GM23248 (cell line): ENCODE measurements around the gene STAT6. TPM values are rescaled to one million over a fixed set of nuclear protein-coding genes. Genes with fewer than 3 reads are reported as not detected.

ENCODE experiments used
- DNase-seq: peaks from one replicate; pipeline ENCODE4 v3.0.0-alpha.2; 2015
- H2AFZ ChIP-seq: fragments of 200-600 bp; sonication (generic); 2 replicates; pipeline ENCODE4 v1.6.1; 2016; ENCODE audit warnings: antibody characterized with exemption
- H3F3A ChIP-seq: fragments of 200-600 bp; sonication (generic); 2 replicates; pipeline ENCODE4 v1.6.1; 2016; ENCODE audit warnings: mild to moderate bottlenecking, antibody characterized with exemption, mixed run types; ENCODE audit not compliant: insufficient read depth
- H3K27ac ChIP-seq: fragments of 200-600 bp; sonication (generic); 2 replicates; pipeline ENCODE4 v1.5.1; 2016; ENCODE audit warnings: mild to moderate bottlenecking
- H3K27me3 ChIP-seq: fragments of 200-600 bp; sonication (generic); replicated peaks from 2 replicates; pipeline ENCODE4 v1.6.1; 2016; ENCODE audit warnings: mild to moderate bottlenecking; ENCODE audit not compliant: insufficient read depth
- H3K36me3 ChIP-seq: fragments of 200-600 bp; sonication (generic); 2 replicates; pipeline ENCODE4 v1.6.1; 2016; ENCODE audit warnings: low read depth, mild to moderate bottlenecking
- H3K4me1 ChIP-seq: fragments of 200-600 bp; sonication (generic); 2 replicates; pipeline ENCODE4 v1.6.1; 2016; ENCODE audit warnings: mild to moderate bottlenecking; ENCODE audit not compliant: insufficient read depth
- H3K4me2 ChIP-seq: fragments of 200-600 bp; sonication (generic); one replicate; pipeline ENCODE4 v1.6.1; 2016; ENCODE audit warnings: mild to moderate bottlenecking; ENCODE audit not compliant: unreplicated experiment
- H3K4me3 ChIP-seq: fragments of 200-600 bp; sonication (generic); 2 replicates; pipeline ENCODE4 v1.5.1; 2016; ENCODE audit warnings: mild to moderate bottlenecking
- H3K79me2 ChIP-seq: fragments of 200-600 bp; sonication (generic); 2 replicates; pipeline ENCODE4 v1.6.1; 2016; ENCODE audit warnings: mild to moderate bottlenecking; ENCODE audit not compliant: insufficient read depth
- H3K9ac ChIP-seq: fragments of 200-600 bp; sonication (generic); 2 replicates; pipeline ENCODE4 v1.6.1; 2016; ENCODE audit warnings: mild to moderate bottlenecking
- H3K9me2 ChIP-seq: fragments of 200-600 bp; sonication (generic); 2 replicates; pipeline ENCODE4 v1.6.1; 2016; ENCODE audit warnings: mixed run types, mild to moderate bottlenecking, moderate library complexity; ENCODE audit not compliant: insufficient read depth
- H3K9me3 ChIP-seq: fragments of 200-600 bp; sonication (generic); one replicate; pipeline ENCODE4 v1.6.1; 2017; ENCODE audit warnings: low read depth
- H4K20me1 ChIP-seq: fragments of 200-600 bp; sonication (generic); 2 replicates; pipeline ENCODE4 v1.6.0; 2016; ENCODE audit not compliant: insufficient read depth
- EZH2 ChIP-seq: fragments of 200-600 bp; sonication (generic); IDR thresholded peaks from 2 replicates; pipeline ENCODE4 v1.6.1; 2018; ENCODE audit warnings: antibody characterized with exemption, mild to moderate bottlenecking; ENCODE audit not compliant: insufficient read depth, poor library complexity, severe bottlenecking
- EZH2phosphoT487 ChIP-seq: fragments of 200-600 bp; sonication (generic); IDR thresholded peaks from 2 replicates; pipeline ENCODE4 v1.6.1; 2018; ENCODE audit warnings: antibody characterized with exemption, moderate library complexity, mild to moderate bottlenecking, low read depth; ENCODE audit not compliant: insufficient read depth
- WGBS, 2 experiments: methylation state at CpG; one replicate each; pipeline ENCODE4 v1.1.6; 2015 to 2017; ENCODE audit warnings: low lambda C conversion rate in 2 of 2, low coverage in 1 of 2; ENCODE audit errors: missing lambda C conversion rate in 2 of 2; 5-methylcytosine and 5-hydroxymethylcytosine counted together
- in situ Hi-C: fragments of 300-500 bp; cut with MboI; formaldehyde crosslinking; loops from 2 replicates; pipeline ENCODE4 v1.15.0; 2020
- polyA plus RNA-seq: library from polyadenylated mRNA; unstranded; fragments of >200 nt; fragmentation: Nextera tagmentation; extraction: Ambion mirVana; gene quantifications from 2 replicates; pipeline ENCODE4 v1.2.1, GENCODE V29; 2016
- total RNA-seq: library from RNA; depleted of rRNA; stranded (reverse); fragments of >200 nt; shearing (Covaris generic); gene quantifications from 2 replicates; pipeline ENCODE4 v1.2.3, GENCODE V29; 2014

STAT6 gene
- total and polyA plus RNA-seq, 2 experiments from 2014 or later, result 70.7 to 103 TPM

DNA sequence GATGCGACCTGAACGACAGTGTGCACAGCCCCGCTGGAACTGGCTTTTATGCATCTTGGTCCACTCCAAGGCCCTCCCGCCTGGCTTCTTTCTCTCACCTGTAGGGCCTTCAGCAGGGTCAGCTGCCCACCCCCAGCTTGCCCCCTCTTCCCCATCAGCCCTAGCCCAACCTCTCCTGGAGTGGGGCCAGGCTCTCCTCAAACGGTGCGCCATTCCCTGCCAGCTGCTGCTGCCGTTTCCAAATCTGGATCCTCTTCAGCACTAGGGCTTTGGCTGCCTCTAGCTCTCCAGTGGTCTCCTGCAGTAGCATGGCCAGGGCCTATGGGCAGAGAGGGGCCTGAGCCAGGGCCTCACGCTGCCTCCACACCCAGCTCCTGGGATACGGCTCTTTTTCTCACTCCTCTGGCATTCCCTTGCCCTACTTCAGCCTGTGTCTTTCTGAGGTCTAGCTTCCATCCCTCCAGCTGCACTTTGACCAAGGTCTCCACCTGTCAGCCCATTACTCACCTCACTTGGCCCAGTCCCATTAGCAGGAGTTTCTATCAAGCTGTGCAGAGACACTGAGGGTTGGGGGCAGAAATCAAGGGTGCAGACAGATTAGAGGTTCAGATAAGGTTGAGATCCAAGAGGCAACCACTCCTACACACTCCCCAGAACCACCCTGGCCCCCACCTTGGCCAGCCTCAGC, 5.0 kb downstream of the STAT6 start:
- peaks cover 48% of the 10 kb centered on the region for H3K79me2 ChIP-seq
- H3K4me2 ChIP-seq, result no peak overlapping the region
- 74 to 79% methylated on average over 9 of the region's 9 CpGs for WGBS, 2 experiments
- no peaks in the 10 kb centered on the region for H3K27me3 ChIP-seq
- no peak overlapping the region for H3K9ac ChIP-seq
- no peak overlapping the region for H2AFZ ChIP-seq
- no peak overlapping the region for H3K27ac ChIP-seq
- no peak for DNase-seq
- no peaks in the 10 kb centered on the region for H4K20me1 ChIP-seq
- peaks cover 15% of the 10 kb centered on the region; the same call in 1 of the 2 replicates for H3K36me3 ChIP-seq
- peaks cover 24% of the 10 kb centered on the region for H3K4me1 ChIP-seq
- no peaks in the 10 kb centered on the region for H3K9me3 ChIP-seq
- in situ Hi-C loops, result no loop called here
- no peaks in the 10 kb centered on the region for H3K9me2 ChIP-seq
- TF ChIP-seq EZH2, result no peak
- TF ChIP-seq EZH2phosphoT487, result no peak
- H3K4me3 ChIP-seq, result no peak overlapping the region
- 0 out of 2 replicates have a peak, but pooled peaks cover 6% of the 10 kb centered on the region for H3F3A ChIP-seq

DNA sequence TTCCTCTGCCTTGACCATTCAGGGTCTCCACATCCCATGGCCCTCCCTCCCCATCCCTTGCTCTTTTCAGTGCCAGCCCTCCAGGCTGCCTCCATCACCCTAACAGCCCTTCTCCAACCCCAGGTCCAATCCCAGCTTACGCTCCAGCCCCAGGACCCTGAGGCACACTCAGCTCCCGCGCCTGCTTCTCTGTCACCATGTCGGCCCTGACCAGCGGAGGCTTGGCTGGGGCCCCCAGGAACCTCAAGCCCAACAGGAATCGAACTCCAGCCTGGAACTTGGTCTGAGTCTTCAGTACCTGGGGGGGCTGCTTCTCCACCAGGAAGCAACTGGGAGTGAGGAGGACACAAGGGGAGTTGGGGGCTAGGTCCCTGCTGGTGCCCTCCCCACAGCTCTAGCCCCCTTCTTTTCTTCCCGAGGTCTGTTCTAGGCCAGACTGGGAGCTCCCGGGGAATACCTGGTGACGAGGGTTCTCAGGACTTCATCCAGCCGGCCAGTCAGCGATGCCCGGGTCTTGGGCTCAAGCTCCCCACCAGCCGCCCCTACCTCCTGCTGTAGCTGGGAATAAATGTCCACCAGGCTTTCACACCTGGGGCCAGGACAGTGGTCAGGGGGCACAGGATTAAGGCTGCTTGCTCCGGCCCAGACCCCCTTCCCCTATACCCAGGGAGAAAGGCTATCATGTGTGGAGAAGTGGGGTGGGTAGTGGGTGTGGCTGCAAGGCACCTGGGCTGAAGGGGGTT, 6.0 kb downstream of the STAT6 start:
- WGBS, 2 experiments, result 93 to 97% methylated on average over 14 of the region's 14 CpGs

GRCh38 chr12:57104292-57104910, 6.8 kb downstream of the STAT6 start:
- in situ Hi-C loops, result no loop called here
- H3K27ac ChIP-seq, result no peak overlapping the region
- no peaks in the 10 kb centered on the region for H3K27me3 ChIP-seq
- no peak overlapping the region for H2AFZ ChIP-seq
- peaks cover 15% of the 10 kb centered on the region; the same call in 1 of the 2 replicates for H3K36me3 ChIP-seq
- H3K4me2 ChIP-seq, result no peak overlapping the region
- peaks cover 19% of the 10 kb centered on the region for H3K4me1 ChIP-seq
- no peaks in the 10 kb centered on the region for H3K9me2 ChIP-seq
- WGBS, 2 experiments, result 94% methylated on average over 12 of the region's 12 CpGs
- peaks cover 20% of the 10 kb centered on the region; the same call in 1 of the 2 replicates for H3F3A ChIP-seq
- DNase-seq, result no peak
- H3K9me3 ChIP-seq, result no peaks in the 10 kb centered on the region
- no peaks in the 10 kb centered on the region for H4K20me1 ChIP-seq
- H3K4me3 ChIP-seq, result no peak overlapping the region
- no peak overlapping the region for H3K9ac ChIP-seq
- TF ChIP-seq EZH2phosphoT487, result no peak
- no peak for TF ChIP-seq EZH2
- peaks cover 30% of the 10 kb centered on the region for H3K79me2 ChIP-seq

More for the DNA sequence above, 6.0 kb downstream of the STAT6 start:
- TF ChIP-seq EZH2 (no peak), EZH2phosphoT487 (no peak)
- no peak overlapping the region for H3K9ac ChIP-seq
- peaks cover 38% of the 10 kb centered on the region for H3K79me2 ChIP-seq
- peaks cover 13% of the 10 kb centered on the region; the same call in 1 of the 2 replicates for H3F3A ChIP-seq
- no peak overlapping the region for H2AFZ ChIP-seq
- no peaks in the 10 kb centered on the region for H3K9me2 ChIP-seq
- H4K20me1 ChIP-seq, result no peaks in the 10 kb centered on the region
- no peak overlapping the region for H3K4me2 ChIP-seq
- DNase-seq, result no peak
- H3K4me3 ChIP-seq, result no peak overlapping the region
- no peak overlapping the region for H3K27ac ChIP-seq
- H3K4me1 ChIP-seq, result peaks cover 24% of the 10 kb centered on the region
- in situ Hi-C loops, result no loop called here
- H3K36me3 ChIP-seq, result peaks cover 15% of the 10 kb centered on the region; the same call in 1 of the 2 replicates
- H3K9me3 ChIP-seq, result no peaks in the 10 kb centered on the region
- no peaks in the 10 kb centered on the region for H3K27me3 ChIP-seq

DNA sequence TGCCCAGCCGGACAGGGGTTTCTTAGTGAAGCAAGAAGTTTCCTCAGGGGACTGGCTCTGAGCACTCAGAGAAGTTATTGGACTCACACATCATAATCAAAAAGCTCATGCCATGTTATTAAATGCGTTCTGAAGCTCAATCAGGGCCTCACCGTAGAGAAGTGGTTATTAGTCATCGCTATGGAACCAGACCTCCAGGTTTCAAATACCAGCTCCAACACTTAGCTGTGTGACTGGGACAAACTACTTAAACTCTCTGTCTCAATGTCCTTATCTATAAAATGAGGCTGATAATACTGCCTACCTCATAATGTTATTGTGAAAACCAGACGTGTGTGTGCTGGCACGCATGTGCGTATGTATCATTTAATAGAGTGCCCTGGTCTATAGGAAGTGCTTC, 7.3 kb downstream of the STAT6 start:
- no peak for TF ChIP-seq EZH2phosphoT487
- no peak for TF ChIP-seq EZH2
- H3K9me2 ChIP-seq, result no peaks in the 10 kb centered on the region
- no peak overlapping the region for H3K27ac ChIP-seq
- H3K9me3 ChIP-seq, result no peaks in the 10 kb centered on the region
- H3F3A ChIP-seq, result peaks cover 26% of the 10 kb centered on the region; the same call in 1 of the 2 replicates
- in situ Hi-C loops, result no loop called here
- peaks cover 18% of the 10 kb centered on the region for H3K4me1 ChIP-seq
- no peaks in the 10 kb centered on the region for H3K27me3 ChIP-seq
- no peak overlapping the region for H3K4me2 ChIP-seq
- peaks cover 15% of the 10 kb centered on the region; the same call in 1 of the 2 replicates for H3K36me3 ChIP-seq
- H2AFZ ChIP-seq, result no peak overlapping the region
- peaks cover 25% of the 10 kb centered on the region for H3K79me2 ChIP-seq
- no peak overlapping the region for H3K9ac ChIP-seq
- no peak for DNase-seq
- H3K4me3 ChIP-seq, result no peak overlapping the region
- no peaks in the 10 kb centered on the region for H4K20me1 ChIP-seq
- 86 to 90% methylated on average over 7 of the region's 7 CpGs for WGBS, 2 experiments
